Aorta (tissue), 5 donors: ENCODE results near the gene GCHFR. TPM values are rescaled to one million over a fixed set of nuclear protein-coding genes. Genes with fewer than 3 reads are reported as not detected.

Source experiments
- ATAC-seq: fragments of 200-7000 bp; cut with Tn5 transposase; one replicate; pipeline ENCODE4 v1.9.1; 2022; ENCODE audit warnings: moderate library complexity; ENCODE audit not compliant: low FRiP score
- DNase-seq, 2 donors: peaks; one replicate each; pipeline ENCODE4 v3.0.0-alpha.2; 2020
- H3K27ac ChIP-seq, 2 donors: one replicate each; pipeline ENCODE4 v1.5.1; 2013; ENCODE audit warnings: low read length in 2 of 2, mild to moderate bottlenecking in 2 of 2, moderate library complexity in 2 of 2, control low read depth in 1 of 2, inconsistent platforms in 1 of 2, low read depth in 1 of 2
- H3K27me3 ChIP-seq, 2 donors: one replicate each; pipeline ENCODE4 v1.6.1; 2013; ENCODE audit warnings: control low read depth in 1 of 2, low read length in 1 of 2, mild to moderate bottlenecking in 1 of 2, moderate library complexity in 1 of 2; ENCODE audit not compliant: insufficient read depth in 2 of 2, control insufficient read depth in 1 of 2
- H3K36me3 ChIP-seq, 2 donors: one replicate each; pipeline ENCODE4 v1.6.1; 2013; ENCODE audit warnings: control low read depth in 1 of 2, low read length in 1 of 2, mild to moderate bottlenecking in 1 of 2; ENCODE audit not compliant: insufficient read depth in 2 of 2, control insufficient read depth in 1 of 2
- H3K4me1 ChIP-seq, 2 donors: one replicate each; pipeline ENCODE4 v1.6.1; 2013; ENCODE audit warnings: low read length in 2 of 2, control low read depth in 1 of 2, mild to moderate bottlenecking in 1 of 2, moderate library complexity in 1 of 2; ENCODE audit not compliant: insufficient read depth in 2 of 2, control insufficient read depth in 1 of 2
- H3K4me3 ChIP-seq, 2 donors: one replicate each; pipeline ENCODE4 v1.5.1; 2013; ENCODE audit warnings: low read length in 2 of 2, control low read depth in 1 of 2, mild to moderate bottlenecking in 1 of 2
- H3K9me3 ChIP-seq: one replicate; pipeline ENCODE4 v1.6.1; 2013; ENCODE audit warnings: mild to moderate bottlenecking, low read length; ENCODE audit not compliant: control insufficient read depth
- WGBS, 2 donors: extraction: QIAGEN DNeasy Blood & Tissue Kit; methylation state at CpG; one replicate each; pipeline ENCODE4 v1.1.7; 2013; 5-methylcytosine and 5-hydroxymethylcytosine counted together
- intact Hi-C, 2 donors: fragments of 100-400 bp; cut with DNase I; formaldehyde crosslinking; loops; one replicate each; pipeline versions ENCODE4 v1.14.2 to v1.15.0; 2022
- polyA plus RNA-seq, 2 donors: library from polyadenylated mRNA; stranded (reverse); fragments of 200-250 nt; gene quantifications; one replicate each; pipeline ENCODE4 v1.2.3, GENCODE V29; 2013
- total RNA-seq, 2 donors: library from RNA; stranded (reverse); fragmentation: NEBNext Ultra II Directional; extraction: Animal tissue kit (Norgen Biotek cat#: 25700); gene quantifications; one replicate each; pipeline ENCODE4 v1.2.1, GENCODE V29; 2021
- donor health status: healthy with polysubstance abuse.
- donor health status: Bipolar disorder and iron deficiency.
- donor health status: DM: no; HTN: no; CAD: no.
- donor health status: DM: no; HTN: no; CAD: no.
- donor health status: DM: yes; HTN: yes; CAD: no.

GCHFR gene
- total and polyA plus RNA-seq, 4 donors = 4.5 to 48.2 (median 14.3) TPM

GRCh38 chr15:40762919-40763800 lies 708 bp upstream of the GCHFR start:
- no peaks in the 10 kb centered on the region for H3K4me1 ChIP-seq
- no peaks in the 10 kb centered on the region for H3K27me3 ChIP-seq
- H3K9me3 ChIP-seq = no peaks in the 10 kb centered on the region
- H3K27ac ChIP-seq = peak overlapping the region in 1 of 2 donors; percentile 37
- intact Hi-C loops = loop anchor here (5.0 to 10.0 kb wide), 3 partner anchors 44 to 168 kb away; partner anchors contain the start of genes DNAJC17 (in 2 of the 2), ZFYVE19 (in 2 of the 2), KNL1 (in 1 of the 2) and VPS18 (in 1 of the 2)
- 31 to 32% methylated on average over 55 of the region's 55 CpGs for WGBS, 2 donors
- DNase-seq (peak; percentile 78 to 93), ATAC-seq (peak; percentile 42)
- H3K36me3 ChIP-seq = no peaks in the 10 kb centered on the region
- peak overlapping the region in 1 of 2 donors; percentile 57 for H3K4me3 ChIP-seq

- Histone ChIP-seq H3K4me1 (no peaks in the 10 kb centered on the region), H3K27ac (peak overlapping the region in 1 of 2 donors; percentile 74), H3K36me3 (no peaks in the 10 kb centered on the region), H3K9me3 (no peaks in the 10 kb centered on the region), H3K4me3 (peak overlapping the region; percentile 7 to 57), H3K27me3 (no peaks in the 10 kb centered on the region)
- intact Hi-C loops = loop anchor here (5.0 to 10.0 kb wide), 3 partner anchors 43 to 170 kb away; partner anchors contain the start of genes DNAJC17 (in 2 of the 2), ZFYVE19 (in 2 of the 2), KNL1 (in 1 of the 2) and VPS18 (in 1 of the 2)
- no peak for DNase-seq
- peak; percentile 2 for ATAC-seq
- 8 to 9% methylated on average over 8 of the region's 8 CpGs for WGBS, 2 donors
These were observed 798 bp downstream of the GCHFR start for GRCh38 chr15:40764629-40765103.

- ATAC-seq = no peak
- Histone ChIP-seq H3K9me3 (no peaks in the 10 kb centered on the region), H3K27me3 (no peaks in the 10 kb centered on the region), H3K4me3 (no peak overlapping the region), H3K27ac (peak overlapping the region in 1 of 2 donors; percentile 28), H3K4me1 (no peaks in the 10 kb centered on the region), H3K36me3 (no peaks in the 10 kb centered on the region)
- DNase-seq = no peak
- intact Hi-C loops = loop anchor here (10.0 kb wide), 2 partner anchors 128 to 172 kb away; partner anchors contain the start of genes KNL1 (in 1 of the 2) and VPS18 (in 1 of the 2)
- 42 to 46% methylated on average over 6 to 7 of the region's 7 CpGs for WGBS, 2 donors
These were observed 2.4 kb downstream of the GCHFR start for GRCh38 chr15:40766194-40766815.

- WGBS, 2 donors = 86 to 88% methylated on average over 32 of the region's 32 CpGs
- H3K27me3 ChIP-seq = no peaks in the 10 kb centered on the region
- no peaks in the 10 kb centered on the region for H3K9me3 ChIP-seq
- ATAC-seq (no peak), DNase-seq (no peak)
- H3K4me1 ChIP-seq = no peaks in the 10 kb centered on the region
- no peak overlapping the region for H3K27ac ChIP-seq
- intact Hi-C loops = loop anchor here (10.0 kb wide), 2 partner anchors 128 to 172 kb away; partner anchors contain the start of genes KNL1 (in 1 of the 2) and VPS18 (in 1 of the 2)
- H3K4me3 ChIP-seq = no peak overlapping the region
- no peaks in the 10 kb centered on the region for H3K36me3 ChIP-seq
These were observed 3.3 kb downstream of the GCHFR start for GRCh38 chr15:40766906-40767837.

- Histone ChIP-seq H3K4me3 (no peak overlapping the region), H3K27ac (no peak overlapping the region), H3K36me3 (no peaks in the 10 kb centered on the region), H3K27me3 (no peaks in the 10 kb centered on the region), H3K4me1 (no peaks in the 10 kb centered on the region), H3K9me3 (no peaks in the 10 kb centered on the region)
- DNase-seq (no peak), ATAC-seq (no peak)
- WGBS, 2 donors = 90 to 93% methylated on average over 26 to 29 of the region's 29 CpGs
- intact Hi-C loops = loop anchor here (10.0 kb wide), 2 partner anchors 127 to 173 kb away; partner anchors contain the start of genes KNL1 (in 1 of the 2) and VPS18 (in 1 of the 2)
These were observed 4.1 kb downstream of the GCHFR start for GRCh38 chr15:40767838-40768500.

GRCh38 chr15:40768521-40769273 lies 4.8 kb downstream of the GCHFR start:
- Histone ChIP-seq H3K27ac (no peak overlapping the region), H3K4me3 (no peak overlapping the region), H3K9me3 (no peaks in the 10 kb centered on the region), H3K4me1 (no peaks in the 10 kb centered on the region), H3K36me3 (no peaks in the 10 kb centered on the region), H3K27me3 (no peaks in the 10 kb centered on the region)
- ATAC-seq = no peak
- WGBS, 2 donors = 80 to 83% methylated on average over 20 to 21 of the region's 21 CpGs
- no peak for DNase-seq
- intact Hi-C loops = loop anchor here (10.0 kb wide), 2 partner anchors 126 to 174 kb away; partner anchors contain the start of genes KNL1 (in 1 of the 2) and VPS18 (in 1 of the 2)
